Keratinocyte (primary cell): ENCODE measurements around the gene DSTN. TPM values are rescaled to one million over a fixed set of nuclear protein-coding genes. Genes with fewer than 3 reads are reported as not detected.

ENCODE experiments used
- DNase-seq: peaks from one replicate; pipeline ENCODE4 v3.0.0-alpha.2; 2011; ENCODE audit warnings: low read depth, missing footprints, low spot score
- FAIRE-seq: peaks from 2 replicates; lab custom pipeline; 2011; peaks lifted over from hg19 to GRCh38; lab: Jason Lieb, UNC
- H2AFZ ChIP-seq: 2 replicates; pipeline ENCODE4 v1.6.0; 2012; ENCODE audit warnings: low read length, control low read depth, inconsistent platforms; ENCODE audit not compliant: control insufficient read depth
- H3K27ac ChIP-seq: 2 replicates; pipeline ENCODE4 v1.5.1; 2011; ENCODE audit warnings: low read length; ENCODE audit not compliant: control insufficient read depth, insufficient read depth
- H3K27me3 ChIP-seq: 3 replicates; pipeline ENCODE4 v1.6.0; 2011; ENCODE audit warnings: low read length; ENCODE audit not compliant: control insufficient read depth, insufficient read depth; ENCODE audit errors: extremely low read depth
- H3K36me3 ChIP-seq, 2 experiments: 2 replicates in 1 of 2; 3 replicates in 1 of 2; pipeline ENCODE4 v1.5.1; 2011; ENCODE audit warnings: low read length in 2 of 2, mild to moderate bottlenecking in 1 of 2; ENCODE audit not compliant: control insufficient read depth in 2 of 2, insufficient read depth in 2 of 2; ENCODE audit errors: extremely low read depth in 1 of 2
- H3K4me1 ChIP-seq: 3 replicates; pipeline ENCODE4 v1.5.1; 2011; ENCODE audit warnings: low read length; ENCODE audit not compliant: control insufficient read depth, insufficient read depth; ENCODE audit errors: extremely low read depth
- H3K4me2 ChIP-seq: 3 replicates; pipeline ENCODE4 v1.6.0; 2011; ENCODE audit warnings: low read depth, low read length; ENCODE audit not compliant: control insufficient read depth, insufficient read depth; ENCODE audit errors: extremely low read depth
- H3K4me3 ChIP-seq, 3 experiments: fragments of 200-600 bp in 1 of 3; sonication (generic) in 1 of 3; 2 replicates in 2 of 3; 3 replicates in 1 of 3; pipeline ENCODE4 v1.5.1; 2011 to 2016; ENCODE audit warnings: low read length in 3 of 3, mild to moderate bottlenecking in 3 of 3, control low read depth in 2 of 3, inconsistent platforms in 1 of 3, low read depth in 1 of 3, mixed read lengths in 1 of 3, mixed run types in 1 of 3, moderate library complexity in 1 of 3; ENCODE audit not compliant: control insufficient read depth in 2 of 3, insufficient read depth in 2 of 3; ENCODE audit errors: extremely low read depth in 1 of 3
- H3K79me2 ChIP-seq: 2 replicates; pipeline ENCODE4 v1.6.0; 2012; ENCODE audit warnings: low read length; ENCODE audit not compliant: control insufficient read depth, insufficient read depth
- H3K9ac ChIP-seq: 3 replicates; pipeline ENCODE4 v1.6.0; 2011; ENCODE audit warnings: low read length; ENCODE audit not compliant: control insufficient read depth, insufficient read depth; ENCODE audit errors: extremely low read depth
- H3K9me1 ChIP-seq: 3 replicates; pipeline ENCODE4 v1.6.0; 2011; ENCODE audit warnings: low read length; ENCODE audit not compliant: control insufficient read depth, insufficient read depth; ENCODE audit errors: extremely low read depth
- H3K9me3 ChIP-seq: 2 replicates; pipeline ENCODE4 v1.5.1; 2012; ENCODE audit warnings: low read depth, low read length; ENCODE audit not compliant: control insufficient read depth
- H4K20me1 ChIP-seq: 3 replicates; pipeline ENCODE4 v1.6.0; 2011; ENCODE audit warnings: low read length; ENCODE audit not compliant: control insufficient read depth, insufficient read depth; ENCODE audit errors: extremely low read depth
- EZH2 ChIP-seq: IDR thresholded peaks from one replicate; pipeline ENCODE4 v1.6.1; 2012; ENCODE audit warnings: inconsistent platforms, mild to moderate bottlenecking, low read length, moderate library complexity
- dilution Hi-C: fragments of 300-500 bp; cut with MboI; formaldehyde crosslinking; loops from one replicate; pipeline ENCODE4 v1.7.0; 2020; ENCODE audit warnings: low sequenced_read_pairs; ENCODE audit not compliant: extremely low pct_ligation_motif_present
- polyA plus RNA-seq, 5 experiments: library from polyadenylated mRNA; depleted of rRNA in 3 of 5; stranded (reverse) in 3 of 5; stranded (forward) in 1 of 5; unstranded in 1 of 5; fragments of >200 nt; gene quantifications; 1 replicate in 1 of 5; 2 replicates in 3 of 5; 3 replicates in 1 of 5; pipeline versions ENCODE4 v1.2.1 to v1.2.3, GENCODE V29; 2011 to 2012; ENCODE audit warnings: missing spikeins in 2 of 5, low read depth in 1 of 5, low replicate concordance in 1 of 5
- TF ChIP-seq, protein P1 (sequence below), 3 experiments: IDR thresholded peaks in 1 of 3; conservative IDR thresholded peaks in 1 of 3; optimal IDR thresholded peaks in 1 of 3; 2 replicates in 2 of 3; 3 replicates in 1 of 3; pipeline versions ENCODE3 to v1.5.1; 2011; ENCODE audit warnings: low read length in 3 of 3, mild to moderate bottlenecking in 3 of 3, moderate library complexity in 2 of 3, control low read depth in 1 of 3, inconsistent platforms in 1 of 3; ENCODE audit not compliant: insufficient read depth in 2 of 3; ENCODE audit errors: extremely low read depth in 1 of 3

DSTN gene
- polyA plus RNA-seq, 1 donor (not counting 4 experiments of a cell fraction or from before 2014, with no cell fraction given): 288 TPM

DNA sequence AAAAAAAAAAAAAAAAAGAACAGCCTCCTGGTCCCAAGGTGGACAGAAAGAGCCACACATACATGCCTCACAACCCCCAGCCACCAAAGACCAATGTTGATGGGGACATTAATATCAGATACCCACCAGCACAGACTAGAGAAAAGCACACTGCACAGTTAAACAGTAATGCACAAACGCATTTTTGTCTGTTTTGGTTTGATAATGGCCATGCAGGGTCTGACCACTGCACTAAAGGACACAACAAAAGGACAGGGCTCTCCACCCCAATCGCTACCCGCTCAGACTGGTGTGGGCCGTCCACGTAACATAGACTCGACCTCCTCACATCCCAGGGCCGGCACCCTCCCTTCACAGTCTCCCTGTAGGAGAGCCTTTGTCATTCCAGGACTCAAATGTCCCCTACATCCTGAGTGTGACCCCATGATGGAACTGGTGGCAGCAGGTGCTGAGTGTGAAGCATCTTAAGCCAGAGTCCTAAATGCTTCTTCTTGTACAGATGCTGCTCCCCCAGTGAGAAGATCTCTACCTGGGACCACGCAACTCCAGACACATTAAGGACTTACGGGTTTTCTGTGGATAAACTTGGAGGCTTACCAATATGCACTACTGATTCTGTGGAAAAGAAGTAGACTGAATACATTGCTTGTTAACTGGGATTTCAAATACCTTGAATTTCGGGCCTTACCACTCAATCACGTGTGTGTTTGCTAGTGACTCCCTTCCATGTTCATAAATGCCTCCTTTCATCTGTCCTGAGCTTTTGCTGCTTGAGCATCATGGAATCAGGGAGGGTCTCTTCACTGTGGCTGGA lies 84.2 kb downstream of the DSTN start:
- Histone ChIP-seq H3K4me2 (no peak overlapping the region), H2AFZ (no peak overlapping the region), H3K4me3 (no peak overlapping the region), H3K9me1 (peaks cover 2% of the 10 kb centered on the region), H3K36me3 (peaks cover 23 to 31% of the 10 kb centered on the region in 2 experiments), H3K27ac (no peak overlapping the region), H3K4me1 (peaks cover 2% of the 10 kb centered on the region), H3K9me3 (no peaks in the 10 kb centered on the region), H3K9ac (no peak overlapping the region), H3K27me3 (no peaks in the 10 kb centered on the region), H3K79me2 (peaks cover 54% of the 10 kb centered on the region), H4K20me1 (peaks cover 9% of the 10 kb centered on the region)
- dilution Hi-C loops: no loop called here
- FAIRE-seq (no peak), DNase-seq (no peak)
- TF ChIP-seq, protein P1, sequence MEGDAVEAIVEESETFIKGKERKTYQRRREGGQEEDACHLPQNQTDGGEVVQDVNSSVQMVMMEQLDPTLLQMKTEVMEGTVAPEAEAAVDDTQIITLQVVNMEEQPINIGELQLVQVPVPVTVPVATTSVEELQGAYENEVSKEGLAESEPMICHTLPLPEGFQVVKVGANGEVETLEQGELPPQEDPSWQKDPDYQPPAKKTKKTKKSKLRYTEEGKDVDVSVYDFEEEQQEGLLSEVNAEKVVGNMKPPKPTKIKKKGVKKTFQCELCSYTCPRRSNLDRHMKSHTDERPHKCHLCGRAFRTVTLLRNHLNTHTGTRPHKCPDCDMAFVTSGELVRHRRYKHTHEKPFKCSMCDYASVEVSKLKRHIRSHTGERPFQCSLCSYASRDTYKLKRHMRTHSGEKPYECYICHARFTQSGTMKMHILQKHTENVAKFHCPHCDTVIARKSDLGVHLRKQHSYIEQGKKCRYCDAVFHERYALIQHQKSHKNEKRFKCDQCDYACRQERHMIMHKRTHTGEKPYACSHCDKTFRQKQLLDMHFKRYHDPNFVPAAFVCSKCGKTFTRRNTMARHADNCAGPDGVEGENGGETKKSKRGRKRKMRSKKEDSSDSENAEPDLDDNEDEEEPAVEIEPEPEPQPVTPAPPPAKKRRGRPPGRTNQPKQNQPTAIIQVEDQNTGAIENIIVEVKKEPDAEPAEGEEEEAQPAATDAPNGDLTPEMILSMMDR (optimal IDR thresholded peaks at IDR 0.05 in 1 of 3, IDR thresholded peaks at IDR 0.05 in 1 of 3, conservative IDR thresholded peaks at IDR 0.05 in 1 of 3; ENCODE audit: extremely low read depth in 1 of 3, insufficient read depth in 2 of 3, low read length in 3 of 3): no peak
- TF ChIP-seq EZH2: no peak

DNA sequence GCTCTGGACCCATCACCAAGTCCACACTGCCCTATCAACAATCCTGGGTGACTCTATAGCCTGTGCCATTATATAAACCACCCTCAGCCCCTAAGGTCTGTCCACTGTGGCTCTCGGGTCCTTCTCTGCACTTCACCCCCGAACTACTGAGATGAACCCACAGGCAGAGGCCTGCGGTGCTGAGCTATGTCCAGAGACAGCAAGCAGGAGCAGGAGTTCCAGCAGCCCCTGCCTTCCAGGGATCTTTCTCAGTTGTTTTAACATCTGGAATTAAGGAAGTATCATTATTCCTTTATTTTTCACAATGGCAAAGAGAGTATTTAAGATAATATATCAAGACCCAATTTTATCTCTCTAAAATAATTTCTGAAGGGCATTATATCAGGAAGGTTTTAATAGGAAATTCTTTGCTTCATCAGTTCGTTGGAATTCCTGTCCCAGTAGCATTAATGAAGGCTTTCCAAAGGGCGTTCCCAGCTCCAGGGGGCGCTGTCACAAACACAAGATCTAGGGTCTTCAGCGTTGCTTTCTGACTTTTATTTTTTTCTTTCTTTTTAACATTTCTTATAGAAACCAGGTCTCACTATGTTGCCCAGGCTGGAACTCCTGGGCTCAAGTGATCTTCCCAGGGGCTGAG lies 84.9 kb downstream of the DSTN start:
- FAIRE-seq (no peak), DNase-seq (no peak)
- no peak for TF ChIP-seq EZH2
- TF ChIP-seq, protein P1 (optimal IDR thresholded peaks at IDR 0.05 in 1 of 3, IDR thresholded peaks at IDR 0.05 in 1 of 3, conservative IDR thresholded peaks at IDR 0.05 in 1 of 3; ENCODE audit: extremely low read depth in 1 of 3, insufficient read depth in 2 of 3, low read length in 3 of 3): peak; percentile 51 to 54 (median 51)
- Histone ChIP-seq H3K4me2 (no peak overlapping the region), H3K9me3 (no peaks in the 10 kb centered on the region), H3K9ac (no peak overlapping the region), H3K27me3 (no peaks in the 10 kb centered on the region), H3K4me1 (peaks cover 2% of the 10 kb centered on the region), H3K36me3 (peaks cover 25 to 31% of the 10 kb centered on the region in 2 experiments), H3K79me2 (peaks cover 51% of the 10 kb centered on the region), H3K9me1 (peaks cover 2% of the 10 kb centered on the region), H3K27ac (no peak overlapping the region), H4K20me1 (peaks cover 9% of the 10 kb centered on the region), H2AFZ (no peak overlapping the region), H3K4me3 (no peak overlapping the region)
- dilution Hi-C loops: no loop called here
